GM18868 (cell line): ENCODE data around the gene DYSF.

Experiments
- ATAC-seq: cut with Tn5 transposase; IDR thresholded peaks from one replicate; pipeline ENCODE4 v1.9.1; 2021; ENCODE audit warnings: mild to moderate bottlenecking, moderate library complexity; ENCODE audit not compliant: unreplicated experiment

DYSF gene

GRCh38 chr2:71526141-71526540, 72.8 kb downstream of the DYSF start:
- no peak for ATAC-seq

- ATAC-seq = no peak
These were observed 73.6 kb downstream of the DYSF start for GRCh38 chr2:71526975-71527374.

GRCh38 chr2:71528131-71528591, 74.8 kb downstream of the DYSF start:
- ATAC-seq = no peak

GRCh38 chr2:71528749-71529148, 75.4 kb downstream of the DYSF start:
- no peak for ATAC-seq

- ATAC-seq = no peak
These were observed 76.8 kb downstream of the DYSF start for GRCh38 chr2:71530211-71530610.

GRCh38 chr2:71530641-71531332, 77.4 kb downstream of the DYSF start:
- ATAC-seq = no peak

GRCh38 chr2:71531522-71532047, 78.2 kb downstream of the DYSF start:
- no peak for ATAC-seq

- no peak for ATAC-seq
These were observed 79.0 kb downstream of the DYSF start for GRCh38 chr2:71532327-71532726.

GRCh38 chr2:71534201-71534600, 80.8 kb downstream of the DYSF start:
- ATAC-seq = no peak

- ATAC-seq = no peak
These were observed 81.5 kb downstream of the DYSF start for GRCh38 chr2:71534826-71535225.

- ATAC-seq = no peak
These were observed 82.2 kb downstream of the DYSF start for GRCh38 chr2:71535526-71535925.

- no peak for ATAC-seq
These were observed 82.9 kb downstream of the DYSF start for GRCh38 chr2:71536226-71536671.

GRCh38 chr2:71538241-71538640, 84.9 kb downstream of the DYSF start:
- no peak for ATAC-seq

- no peak for ATAC-seq
These were observed 85.4 kb downstream of the DYSF start for GRCh38 chr2:71538656-71539265.

GRCh38 chr2:71540818-71541217, 87.5 kb downstream of the DYSF start:
- ATAC-seq = no peak

- ATAC-seq = no peak
These were observed 91.7 kb downstream of the DYSF start for GRCh38 chr2:71544919-71545571.

- no peak for ATAC-seq
These were observed 92.4 kb downstream of the DYSF start for GRCh38 chr2:71545572-71546274.

- no peak for ATAC-seq
These were observed 92.9 kb downstream of the DYSF start for GRCh38 chr2:71546275-71546638.

- no peak for ATAC-seq
These were observed 93.5 kb downstream of the DYSF start for GRCh38 chr2:71546777-71547281.

GRCh38 chr2:71547616-71548285, 94.4 kb downstream of the DYSF start:
- ATAC-seq = no peak
